SK-N-MC (cell line): ENCODE results near the gene FMNL3.
"Not testable (repeated sequence)": the region's sequence is repeated elsewhere in the genome, so short reads cannot be mapped to it uniquely, and the experiment has no call there.

Source experiments
- EZH2 ChIP-seq: fragments of 200-600 bp; sonication (generic); IDR thresholded peaks from one replicate; pipeline ENCODE4 v1.6.1; 2017; ENCODE audit warnings: antibody characterized with exemption
- POLR2AphosphoS5 ChIP-seq: IDR thresholded peaks from 2 replicates; pipeline ENCODE4 v1.6.1; 2012; ENCODE audit warnings: mild to moderate bottlenecking, low read depth, low read length, borderline replicate concordance

- not testable (repeated sequence) for TF ChIP-seq POLR2AphosphoS5, EZH2
Measured at GRCh38 chr12:49740277-49740676, 33.1 kb upstream of the FMNL3 start.
